Activated CD8-positive, alpha-beta memory T cell treated with anti-CD3 and anti-CD28 coated beads, Interleukin-2, amount 50 U/mL, for 1 hour (primary cell): ENCODE data around the gene BNC2.

Experiments
- DNase-seq: peaks from one replicate; pipeline ENCODE4 v3.0.0-alpha.2; 2020; ENCODE audit errors: extremely low read depth

The BNC2 gene

GRCh38 chr9:16417749-16418148 is 452.7 kb downstream of the BNC2 start:
- DNase-seq: no peak

- DNase-seq: no peak
These were observed 453.3 kb downstream of the BNC2 start for GRCh38 chr9:16417161-16417560.

- no peak for DNase-seq
These were observed 456.0 kb downstream of the BNC2 start for GRCh38 chr9:16414451-16414850.

- no peak for DNase-seq
These were observed 456.9 kb downstream of the BNC2 start for GRCh38 chr9:16413509-16414016.

- no peak for DNase-seq
These were observed 457.7 kb downstream of the BNC2 start for GRCh38 chr9:16412740-16413139.

GRCh38 chr9:16411311-16411710 is 459.2 kb downstream of the BNC2 start:
- no peak for DNase-seq

GRCh38 chr9:16410601-16411280 is 459.7 kb downstream of the BNC2 start:
- no peak for DNase-seq

GRCh38 chr9:16407617-16408016 is 462.9 kb downstream of the BNC2 start:
- no peak for DNase-seq

GRCh38 chr9:16406526-16407225 is 463.8 kb downstream of the BNC2 start:
- DNase-seq: no peak

- DNase-seq: no peak
These were observed 465.0 kb downstream of the BNC2 start for GRCh38 chr9:16405421-16405820.

GRCh38 chr9:16401701-16402100 is 468.8 kb downstream of the BNC2 start:
- no peak for DNase-seq

GRCh38 chr9:16398691-16399090 is 471.8 kb downstream of the BNC2 start:
- no peak for DNase-seq

GRCh38 chr9:16396389-16396788 is 474.1 kb downstream of the BNC2 start:
- DNase-seq: no peak

GRCh38 chr9:16391369-16391768 is 479.1 kb downstream of the BNC2 start:
- DNase-seq: no peak

GRCh38 chr9:16387382-16387781 is 483.1 kb downstream of the BNC2 start:
- DNase-seq: no peak

- DNase-seq: no peak
These were observed 483.7 kb downstream of the BNC2 start for GRCh38 chr9:16386827-16387077.

GRCh38 chr9:16386007-16386826 is 484.3 kb downstream of the BNC2 start:
- DNase-seq: no peak

- no peak for DNase-seq
These were observed 484.9 kb downstream of the BNC2 start for GRCh38 chr9:16385590-16385989.

GRCh38 chr9:16384993-16385392 is 485.5 kb downstream of the BNC2 start:
- DNase-seq: no peak

GRCh38 chr9:16377311-16377710 is 493.2 kb downstream of the BNC2 start:
- no peak for DNase-seq

- no peak for DNase-seq
These were observed 499.2 kb downstream of the BNC2 start for GRCh38 chr9:16371306-16371705.

- DNase-seq: no peak
These were observed 499.8 kb downstream of the BNC2 start for GRCh38 chr9:16370647-16371046.

- no peak for DNase-seq
These were observed 501.0 kb downstream of the BNC2 start for GRCh38 chr9:16369427-16369826.
